Activated CD4-positive, alpha-beta T cell treated with anti-CD3 and anti-CD28 coated beads, Interleukin-2, amount 10 ng/mL, durations not matched to agents 24 days and 14 days (primary cell): Measurements from ENCODE around the gene ELOB. TPM values are rescaled to one million over a fixed set of nuclear protein-coding genes. Genes with fewer than 3 reads are reported as not detected.

Experiments
- DNase-seq: peaks from one replicate; pipeline ENCODE4 v3.0.0; 2022
- H3K27ac Mint-ChIP-seq: one replicate; pipeline ENCODE4 v1.8.0; 2022; ENCODE audit warnings: mild to moderate bottlenecking, mixed read lengths
- H3K27me3 Mint-ChIP-seq: one replicate; pipeline ENCODE4 v1.8.0; 2022; ENCODE audit warnings: mixed read lengths
- H3K36me3 Mint-ChIP-seq: one replicate; pipeline ENCODE4 v1.8.0; 2022; ENCODE audit warnings: low read depth, mild to moderate bottlenecking, mixed read lengths
- H3K4me1 Mint-ChIP-seq: one replicate; pipeline ENCODE4 v1.8.0; 2021; ENCODE audit warnings: mixed read lengths
- H3K4me3 Mint-ChIP-seq: one replicate; pipeline ENCODE4 v1.8.0; 2022; ENCODE audit warnings: mild to moderate bottlenecking, moderate library complexity, mixed read lengths
- H3K9me3 Mint-ChIP-seq: one replicate; pipeline ENCODE4 v1.8.0; 2021; ENCODE audit warnings: mixed read lengths
- intact Hi-C: fragments of 100-400 bp; cut with micrococcal nuclease; formaldehyde crosslinking; loops from one replicate; pipeline ENCODE4 v1.15.1; 2023
- total RNA-seq: library from RNA; stranded (reverse); gene quantifications from 2 replicates; pipeline ENCODE4 v1.2.3, GENCODE V29; 2022

ELOB gene
- total RNA-seq, 1 donor from 2014 or later, result 259 TPM

GRCh38 chr16:2771496-2772402 is 5.3 kb downstream of the ELOB start:
- H3K4me3 Mint-ChIP-seq, result peak overlapping the region; percentile 41

DNA sequence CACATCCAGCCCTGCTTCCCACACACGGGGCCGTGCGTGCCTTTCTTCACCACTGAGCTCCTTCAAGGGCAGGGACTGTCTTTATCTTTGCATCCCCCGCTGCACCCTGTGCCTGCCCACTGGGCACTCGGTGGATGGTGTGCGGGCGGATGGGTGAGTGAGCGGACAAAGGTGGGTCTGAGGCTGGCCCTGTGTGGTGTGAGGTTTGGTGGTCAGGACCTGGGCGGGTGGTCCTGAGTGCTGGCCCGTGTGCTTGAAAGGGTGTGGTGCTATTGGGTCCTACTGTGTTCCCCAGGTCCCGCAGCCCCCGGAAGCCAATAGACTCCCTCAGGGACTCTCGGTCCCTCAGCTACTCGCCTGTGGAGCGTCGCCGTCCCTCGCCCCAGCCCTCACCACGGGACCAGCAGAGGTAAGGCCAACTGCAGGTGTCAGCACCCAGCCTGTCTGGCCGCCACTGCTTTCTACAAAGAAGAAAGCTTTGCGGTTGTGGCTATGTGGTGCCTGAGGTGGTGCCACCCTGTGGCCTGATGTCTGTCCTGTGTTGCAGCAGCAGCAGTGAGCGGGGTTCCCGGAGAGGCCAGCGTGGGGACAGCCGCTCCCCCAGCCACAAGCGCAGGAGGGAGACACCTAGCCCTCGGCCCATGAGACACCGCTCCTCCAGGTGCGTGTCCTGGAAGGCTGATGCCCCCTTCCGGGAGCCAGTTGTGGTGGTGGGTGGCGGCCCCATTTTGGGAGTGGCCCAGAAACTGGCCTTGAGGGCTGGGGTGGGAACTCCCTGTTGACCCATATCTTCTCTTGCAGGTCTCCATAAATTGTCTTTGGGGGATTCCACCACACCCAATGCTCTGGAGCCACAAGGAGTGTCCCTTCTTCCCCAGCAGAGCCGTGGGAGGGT is 6.8 kb downstream of the ELOB start:
- H3K27me3 Mint-ChIP-seq, result no peaks in the 10 kb centered on the region
- H3K27ac Mint-ChIP-seq, result no peak overlapping the region
- intact Hi-C loops, result no loop called here
- DNase-seq, result no peak
- H3K9me3 Mint-ChIP-seq, result no peaks in the 10 kb centered on the region
- no peak overlapping the region for H3K4me3 Mint-ChIP-seq
- H3K36me3 Mint-ChIP-seq, result peaks cover 77% of the 10 kb centered on the region
- peaks cover 20% of the 10 kb centered on the region for H3K4me1 Mint-ChIP-seq

More at GRCh38 chr16:2771496-2772402, 5.3 kb downstream of the ELOB start:
- Mint-ChIP-seq H3K27me3 (no peaks in the 10 kb centered on the region), H3K27ac (no peak overlapping the region), H3K9me3 (no peaks in the 10 kb centered on the region), H3K4me1 (peaks cover 24% of the 10 kb centered on the region), H3K36me3 (peaks cover 66% of the 10 kb centered on the region)
- intact Hi-C loops, result no loop called here
- DNase-seq, result no peak

DNA sequence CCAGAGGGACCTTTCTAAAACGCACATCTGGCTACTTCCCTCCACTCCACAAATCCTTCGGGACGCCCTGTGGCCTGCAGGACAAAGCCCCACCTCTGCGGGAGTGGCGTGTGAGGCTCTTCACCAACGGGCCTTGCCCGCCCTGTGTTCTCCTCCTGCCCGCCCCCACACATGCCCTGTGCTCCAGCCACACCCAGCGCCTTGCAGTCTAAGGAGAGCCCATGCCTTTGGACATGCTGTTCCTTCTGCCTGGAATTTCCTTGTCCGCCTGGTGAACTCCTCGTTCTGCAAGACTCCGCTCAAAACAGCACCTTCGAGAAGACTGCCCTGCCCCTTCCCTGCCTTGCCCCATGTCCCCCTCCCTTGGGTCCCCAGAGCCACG is 7.4 kb downstream of the ELOB start:
- Mint-ChIP-seq H3K27ac (no peak overlapping the region), H3K4me3 (no peak overlapping the region), H3K4me1 (peaks cover 21% of the 10 kb centered on the region), H3K27me3 (no peaks in the 10 kb centered on the region), H3K9me3 (no peaks in the 10 kb centered on the region), H3K36me3 (peaks cover 80% of the 10 kb centered on the region)
- no peak for DNase-seq
- intact Hi-C loops, result no loop called here

- no peak overlapping the region for H3K4me3 Mint-ChIP-seq
- H3K4me1 Mint-ChIP-seq, result peaks cover 18% of the 10 kb centered on the region
- H3K27ac Mint-ChIP-seq, result no peak overlapping the region
- DNase-seq, result no peak
- intact Hi-C loops, result no loop called here
- H3K27me3 Mint-ChIP-seq, result no peaks in the 10 kb centered on the region
- no peaks in the 10 kb centered on the region for H3K9me3 Mint-ChIP-seq
- peaks cover 81% of the 10 kb centered on the region for H3K36me3 Mint-ChIP-seq
Observed at GRCh38 chr16:2769100-2769529, 8.0 kb downstream of the ELOB start.

GRCh38 chr16:2768403-2769089 is 8.5 kb downstream of the ELOB start:
- intact Hi-C loops, result no loop called here
- no peak overlapping the region for H3K27ac Mint-ChIP-seq
- H3K36me3 Mint-ChIP-seq, result peaks cover 85% of the 10 kb centered on the region
- DNase-seq, result no peak
- H3K9me3 Mint-ChIP-seq, result no peaks in the 10 kb centered on the region
- H3K27me3 Mint-ChIP-seq, result no peaks in the 10 kb centered on the region
- H3K4me3 Mint-ChIP-seq, result no peak overlapping the region
- H3K4me1 Mint-ChIP-seq, result peaks cover 18% of the 10 kb centered on the region

- Mint-ChIP-seq H3K36me3 (peaks cover 87% of the 10 kb centered on the region), H3K4me1 (peaks cover 20% of the 10 kb centered on the region), H3K4me3 (no peak overlapping the region), H3K27ac (no peak overlapping the region), H3K27me3 (no peaks in the 10 kb centered on the region), H3K9me3 (no peaks in the 10 kb centered on the region)
- intact Hi-C loops, result no loop called here
- DNase-seq, result no peak
Observed at GRCh38 chr16:2767891-2768290, 9.2 kb downstream of the ELOB start.

DNA sequence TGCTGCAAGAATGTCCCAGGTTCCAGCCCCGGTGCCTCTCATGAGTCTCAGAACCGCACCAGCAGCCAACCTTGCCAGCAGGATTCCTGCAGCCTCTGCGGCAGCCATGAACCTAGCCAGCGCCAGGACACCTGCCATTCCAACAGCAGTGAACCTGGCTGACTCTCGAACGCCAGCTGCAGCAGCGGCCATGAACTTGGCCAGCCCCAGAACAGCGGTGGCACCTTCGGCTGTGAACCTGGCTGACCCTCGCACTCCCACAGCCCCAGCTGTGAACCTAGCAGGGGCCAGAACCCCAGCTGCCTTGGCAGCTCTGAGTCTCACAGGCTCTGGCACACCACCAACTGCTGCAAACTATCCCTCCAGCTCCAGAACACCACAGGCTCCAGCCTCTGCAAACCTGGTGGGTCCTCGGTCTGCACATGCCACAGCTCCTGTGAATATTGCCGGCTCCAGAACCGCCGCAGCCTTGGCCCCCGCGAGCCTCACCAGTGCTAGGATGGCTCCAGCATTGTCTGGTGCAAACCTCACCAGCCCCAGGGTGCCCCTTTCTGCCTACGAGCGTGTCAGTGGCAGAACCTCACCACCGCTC is 9.8 kb downstream of the ELOB start:
- peaks cover 89% of the 10 kb centered on the region for H3K36me3 Mint-ChIP-seq
- no peaks in the 10 kb centered on the region for H3K9me3 Mint-ChIP-seq
- intact Hi-C loops, result no loop called here
- peaks cover 23% of the 10 kb centered on the region for H3K4me1 Mint-ChIP-seq
- H3K27me3 Mint-ChIP-seq, result no peaks in the 10 kb centered on the region
- H3K27ac Mint-ChIP-seq, result no peak overlapping the region
- H3K4me3 Mint-ChIP-seq, result no peak overlapping the region
- DNase-seq, result no peak

DNA sequence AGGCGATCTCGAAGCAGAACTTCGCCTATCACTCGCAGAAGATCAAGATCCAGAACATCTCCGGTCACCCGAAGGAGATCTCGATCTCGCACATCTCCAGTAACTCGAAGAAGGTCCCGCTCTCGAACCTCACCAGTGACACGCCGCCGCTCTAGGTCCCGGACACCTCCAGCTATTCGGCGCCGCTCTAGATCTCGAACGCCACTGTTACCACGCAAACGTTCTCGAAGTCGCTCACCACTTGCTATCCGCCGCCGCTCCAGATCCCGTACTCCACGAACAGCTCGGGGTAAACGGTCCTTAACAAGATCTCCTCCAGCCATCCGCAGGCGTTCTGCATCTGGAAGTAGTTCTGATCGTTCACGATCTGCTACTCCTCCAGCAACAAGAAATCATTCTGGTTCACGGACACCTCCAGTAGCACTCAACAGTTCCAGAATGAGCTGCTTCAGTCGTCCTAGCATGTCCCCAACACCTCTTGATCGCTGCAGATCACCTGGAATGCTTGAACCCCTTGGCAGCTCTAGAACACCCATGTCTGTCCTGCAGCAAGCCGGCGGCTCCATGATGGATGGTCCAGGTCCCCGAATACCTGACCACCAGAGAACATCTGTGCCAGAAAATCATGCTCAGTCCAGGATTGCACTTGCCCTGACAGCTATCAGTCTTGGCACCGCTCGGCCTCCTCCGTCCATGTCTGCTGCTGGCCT is 10.5 kb downstream of the ELOB start:
- Mint-ChIP-seq H3K4me3 (no peak overlapping the region), H3K27me3 (no peaks in the 10 kb centered on the region), H3K9me3 (no peaks in the 10 kb centered on the region), H3K36me3 (peaks cover 90% of the 10 kb centered on the region), H3K27ac (peak overlapping the region; percentile 34), H3K4me1 (peaks cover 22% of the 10 kb centered on the region)
- intact Hi-C loops, result no loop called here
- DNase-seq, result no peak

DNA sequence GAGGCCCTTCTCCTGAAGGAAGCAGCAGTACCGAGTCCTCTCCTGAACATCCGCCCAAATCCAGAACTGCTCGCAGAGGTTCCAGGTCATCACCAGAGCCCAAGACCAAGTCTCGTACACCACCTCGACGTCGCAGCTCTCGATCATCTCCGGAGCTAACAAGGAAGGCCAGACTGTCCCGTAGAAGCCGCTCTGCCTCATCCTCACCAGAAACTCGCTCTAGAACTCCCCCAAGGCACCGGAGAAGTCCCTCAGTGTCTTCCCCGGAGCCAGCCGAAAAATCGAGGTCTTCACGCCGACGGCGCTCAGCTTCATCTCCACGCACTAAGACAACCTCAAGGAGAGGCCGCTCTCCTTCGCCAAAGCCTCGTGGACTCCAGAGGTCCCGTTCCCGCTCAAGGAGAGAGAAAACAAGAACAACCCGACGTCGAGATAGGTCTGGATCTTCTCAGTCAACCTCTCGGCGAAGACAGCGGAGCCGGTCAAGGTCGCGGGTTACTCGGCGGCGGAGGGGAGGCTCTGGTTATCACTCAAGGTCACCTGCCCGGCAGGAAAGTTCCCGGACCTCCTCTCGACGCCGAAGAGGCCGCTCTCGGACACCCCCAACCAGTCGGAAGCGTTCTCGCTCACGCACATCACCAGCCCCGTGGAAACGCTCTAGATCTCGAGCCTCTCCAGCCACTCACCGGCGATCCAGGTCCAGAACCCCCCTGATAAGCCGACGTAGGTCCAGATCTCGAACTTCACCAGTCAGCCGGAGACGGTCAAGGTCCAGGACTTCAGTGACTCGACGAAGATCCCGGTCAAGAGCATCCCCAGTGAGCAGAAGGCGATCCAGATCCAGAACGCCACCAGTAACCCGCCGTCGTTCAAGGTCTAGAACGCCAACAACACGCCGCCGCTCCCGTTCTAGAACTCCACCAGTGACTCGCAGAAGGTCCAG is 11.3 kb downstream of the ELOB start:
- intact Hi-C loops, result no loop called here
- Mint-ChIP-seq H3K36me3 (peaks cover 91% of the 10 kb centered on the region), H3K9me3 (no peaks in the 10 kb centered on the region), H3K4me3 (no peak overlapping the region), H3K27me3 (no peaks in the 10 kb centered on the region), H3K4me1 (peaks cover 26% of the 10 kb centered on the region), H3K27ac (no peak overlapping the region)
- no peak for DNase-seq

GRCh38 chr16:2764718-2765117 is 12.4 kb downstream of the ELOB start:
- no peak overlapping the region for H3K4me3 Mint-ChIP-seq
- H3K36me3 Mint-ChIP-seq, result peaks cover 95% of the 10 kb centered on the region
- H3K4me1 Mint-ChIP-seq, result peaks cover 33% of the 10 kb centered on the region
- no peak for DNase-seq
- H3K27ac Mint-ChIP-seq, result no peak overlapping the region
- no peaks in the 10 kb centered on the region for H3K9me3 Mint-ChIP-seq
- intact Hi-C loops, result no loop called here
- H3K27me3 Mint-ChIP-seq, result no peaks in the 10 kb centered on the region

DNA sequence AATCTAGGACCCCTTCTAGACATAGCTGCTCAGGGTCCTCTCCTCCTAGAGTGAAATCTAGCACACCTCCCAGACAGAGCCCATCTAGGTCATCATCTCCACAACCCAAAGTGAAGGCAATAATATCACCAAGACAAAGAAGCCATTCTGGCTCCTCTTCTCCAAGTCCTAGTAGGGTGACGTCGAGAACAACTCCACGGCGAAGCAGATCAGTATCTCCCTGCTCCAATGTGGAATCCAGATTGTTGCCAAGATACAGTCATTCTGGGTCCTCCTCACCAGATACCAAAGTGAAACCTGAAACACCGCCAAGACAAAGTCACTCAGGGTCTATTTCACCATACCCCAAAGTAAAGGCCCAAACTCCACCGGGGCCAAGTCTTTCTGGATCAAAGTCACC is 13.9 kb downstream of the ELOB start:
- H3K36me3 Mint-ChIP-seq, result peaks cover 93% of the 10 kb centered on the region
- peaks cover 34% of the 10 kb centered on the region for H3K4me1 Mint-ChIP-seq
- H3K9me3 Mint-ChIP-seq, result no peaks in the 10 kb centered on the region
- H3K27ac Mint-ChIP-seq, result peak overlapping the region; percentile 48
- no peak for DNase-seq
- intact Hi-C loops, result no loop called here
- H3K27me3 Mint-ChIP-seq, result no peaks in the 10 kb centered on the region
- H3K4me3 Mint-ChIP-seq, result no peak overlapping the region

DNA sequence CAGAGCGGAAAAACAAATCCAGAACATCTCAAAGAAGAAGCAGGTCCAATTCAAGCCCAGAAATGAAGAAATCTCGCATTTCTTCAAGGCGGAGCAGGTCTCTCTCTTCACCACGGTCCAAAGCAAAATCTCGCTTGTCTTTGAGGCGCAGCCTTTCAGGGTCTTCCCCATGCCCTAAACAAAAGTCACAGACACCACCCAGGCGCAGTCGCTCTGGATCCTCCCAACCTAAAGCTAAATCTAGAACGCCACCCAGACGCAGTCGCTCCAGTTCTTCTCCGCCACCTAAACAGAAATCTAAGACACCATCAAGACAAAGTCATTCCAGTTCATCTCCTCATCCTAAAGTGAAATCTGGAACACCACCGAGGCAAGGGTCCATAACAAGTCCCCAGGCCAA is 14.4 kb downstream of the ELOB start:
- no peak overlapping the region for H3K4me3 Mint-ChIP-seq
- H3K9me3 Mint-ChIP-seq, result no peaks in the 10 kb centered on the region
- peaks cover 34% of the 10 kb centered on the region for H3K4me1 Mint-ChIP-seq
- peak overlapping the region; percentile 4 for H3K27ac Mint-ChIP-seq
- intact Hi-C loops, result no loop called here
- H3K36me3 Mint-ChIP-seq, result peaks cover 93% of the 10 kb centered on the region
- DNase-seq, result no peak
- H3K27me3 Mint-ChIP-seq, result no peaks in the 10 kb centered on the region
